ENCODE data around the gene TRAM2. TPM values are rescaled to one million over a fixed set of nuclear protein-coding genes. Genes with fewer than 3 reads are reported as not detected.

TRAM2 gene
- total RNA-seq, 1 donor from 2014 or later: 16.2 TPM

GRCh38 chr6:52551483-52552277, 25.2 kb downstream of the TRAM2 start:
- peak overlapping the region; percentile 88 for H3K27ac Mint-ChIP-seq (ENCODE audit: unreplicated experiment)
- peaks cover 59% of the 10 kb centered on the region for H3K4me1 Mint-ChIP-seq (ENCODE audit: low read depth, unreplicated experiment)
- no peaks in the 10 kb centered on the region for H3K36me3 Mint-ChIP-seq (ENCODE audit: unreplicated experiment)
- H3K9me3 Mint-ChIP-seq (ENCODE audit: unreplicated experiment): peaks cover 8% of the 10 kb centered on the region
- TF ChIP-seq CTCF (IDR thresholded peaks at IDR 0.05; ENCODE audit: partially characterized antibody, unreplicated experiment): no peak
- H3K4me3 Mint-ChIP-seq (ENCODE audit: unreplicated experiment): peak overlapping the region; percentile 60
- H3K27me3 Mint-ChIP-seq (ENCODE audit: unreplicated experiment): peaks cover 7% of the 10 kb centered on the region
- peak; percentile 78 for DNase-seq

GRCh38 chr6:52550870-52551269, 26.0 kb downstream of the TRAM2 start:
- Mint-ChIP-seq H3K4me1 (ENCODE audit: low read depth, unreplicated experiment) (peaks cover 58% of the 10 kb centered on the region), H3K4me3 (ENCODE audit: unreplicated experiment) (no peak overlapping the region), H3K9me3 (ENCODE audit: unreplicated experiment) (peaks cover 8% of the 10 kb centered on the region), H3K36me3 (ENCODE audit: unreplicated experiment) (no peaks in the 10 kb centered on the region), H3K27ac (ENCODE audit: unreplicated experiment) (peak overlapping the region; percentile 88), H3K27me3 (ENCODE audit: unreplicated experiment) (peaks cover 7% of the 10 kb centered on the region)
- DNase-seq: no peak
- TF ChIP-seq CTCF (IDR thresholded peaks at IDR 0.05; ENCODE audit: partially characterized antibody, unreplicated experiment): no peak

- no peak for TF ChIP-seq CTCF (IDR thresholded peaks at IDR 0.05; ENCODE audit: partially characterized antibody, unreplicated experiment)
- Mint-ChIP-seq H3K36me3 (ENCODE audit: unreplicated experiment) (no peaks in the 10 kb centered on the region), H3K9me3 (ENCODE audit: unreplicated experiment) (peaks cover 10% of the 10 kb centered on the region), H3K4me1 (ENCODE audit: low read depth, unreplicated experiment) (peaks cover 55% of the 10 kb centered on the region), H3K27ac (ENCODE audit: unreplicated experiment) (no peak overlapping the region), H3K4me3 (ENCODE audit: unreplicated experiment) (no peak overlapping the region), H3K27me3 (ENCODE audit: unreplicated experiment) (peaks cover 6% of the 10 kb centered on the region)
- DNase-seq: no peak
Measured at GRCh38 chr6:52550014-52550575, 26.8 kb downstream of the TRAM2 start.

- Mint-ChIP-seq H3K27ac (ENCODE audit: unreplicated experiment) (peak overlapping the region; percentile 10), H3K4me1 (ENCODE audit: low read depth, unreplicated experiment) (peaks cover 56% of the 10 kb centered on the region), H3K4me3 (ENCODE audit: unreplicated experiment) (no peak overlapping the region), H3K9me3 (ENCODE audit: unreplicated experiment) (peaks cover 10% of the 10 kb centered on the region), H3K27me3 (ENCODE audit: unreplicated experiment) (peaks cover 6% of the 10 kb centered on the region), H3K36me3 (ENCODE audit: unreplicated experiment) (no peaks in the 10 kb centered on the region)
- DNase-seq: no peak
- TF ChIP-seq CTCF (IDR thresholded peaks at IDR 0.05; ENCODE audit: partially characterized antibody, unreplicated experiment): no peak
Measured at GRCh38 chr6:52549428-52549827, 27.4 kb downstream of the TRAM2 start.

GRCh38 chr6:52548999-52549398, 27.9 kb downstream of the TRAM2 start:
- no peak for DNase-seq
- H3K9me3 Mint-ChIP-seq (ENCODE audit: unreplicated experiment): peaks cover 10% of the 10 kb centered on the region
- peaks cover 61% of the 10 kb centered on the region for H3K4me1 Mint-ChIP-seq (ENCODE audit: low read depth, unreplicated experiment)
- H3K4me3 Mint-ChIP-seq (ENCODE audit: unreplicated experiment): no peak overlapping the region
- no peak overlapping the region for H3K27ac Mint-ChIP-seq (ENCODE audit: unreplicated experiment)
- H3K27me3 Mint-ChIP-seq (ENCODE audit: unreplicated experiment): peaks cover 6% of the 10 kb centered on the region
- no peaks in the 10 kb centered on the region for H3K36me3 Mint-ChIP-seq (ENCODE audit: unreplicated experiment)
- no peak for TF ChIP-seq CTCF (IDR thresholded peaks at IDR 0.05; ENCODE audit: partially characterized antibody, unreplicated experiment)
